HepG2 (cell line): ENCODE results near the gene HELZ. TPM values are rescaled to one million over a fixed set of nuclear protein-coding genes. Genes with fewer than 3 reads are reported as not detected.

Experiments
- ATAC-seq: fragments of 200-7000 bp; cut with Tn5 transposase; 3 replicates; pipeline ENCODE4 v1.9.1; 2020; ENCODE audit warnings: mild to moderate bottlenecking, moderate library complexity
- BruUV-seq: library from RNA; stranded (reverse); fragments of 400-500 nt; replicated peaks from 2 replicates; lab custom pipeline; 2021; lab: Mats Ljungman, UMichigan
- CTCF ChIA-PET: fragments of 300-600 bp; formaldehyde crosslinking; extraction: SDS; loops from one replicate; lab custom pipeline; 2021; ENCODE audit warnings: low total read pairs, inconsistent platforms, low intra/inter-chr PET ratio; lab: Yijun Ruan, JAX
- POLR2A ChIA-PET: fragments of 350-600 bp; sonication (Branson Sonifier 250); formaldehyde crosslinking; loops from one replicate; lab custom pipeline; 2020; ENCODE audit warnings: antibody characterized with exemption, inconsistent platforms; lab: Yijun Ruan, JAX
- DNase-seq: peaks from one replicate; pipeline ENCODE4 v3.0.0-alpha.2; 2015; ENCODE audit warnings: low spot score
- FAIRE-seq: peaks from 3 replicates; lab custom pipeline; 2011; peaks lifted over from hg19 to GRCh38; lab: Jason Lieb, UNC
- H2AFZ ChIP-seq: one replicate; pipeline ENCODE4 v1.6.1; 2011; ENCODE audit warnings: low read length, inconsistent platforms
- H3K27ac ChIP-seq: fragments of 300-600 bp; 3 replicates; pipeline ENCODE4 v1.8.0; 2011; ENCODE audit warnings: mixed run types, mild to moderate bottlenecking, mixed read lengths, low read length, inconsistent platforms; ENCODE audit not compliant: insufficient read depth; ENCODE audit errors: extremely low read length
- H3K27me3 ChIP-seq, 2 experiments: fragments of 200-600 bp in 1 of 2; 2 replicates in 1 of 2; 3 replicates in 1 of 2; pipeline versions ENCODE4 v1.6.0 to v1.8.0; 2011; ENCODE audit warnings: low read length in 2 of 2, mild to moderate bottlenecking in 2 of 2, moderate library complexity in 2 of 2, inconsistent platforms in 1 of 2; ENCODE audit not compliant: insufficient read depth in 2 of 2, control insufficient read depth in 1 of 2
- H3K36me3 ChIP-seq, 2 experiments: fragments of 200-600 bp in 1 of 2; replicated peaks in 1 of 2; 2 replicates in 1 of 2; 3 replicates in 1 of 2; pipeline versions ENCODE4 v1.5.1 to v1.8.0; 2011; ENCODE audit warnings: low read length in 2 of 2, inconsistent platforms in 1 of 2; ENCODE audit not compliant: insufficient read depth in 2 of 2, control insufficient read depth in 1 of 2
- H3K4me1 ChIP-seq: 2 replicates; pipeline ENCODE4 v1.5.1; 2012; ENCODE audit warnings: low read length, inconsistent platforms; ENCODE audit not compliant: insufficient read depth
- H3K4me2 ChIP-seq: 2 replicates; pipeline ENCODE4 v1.6.0; 2011; ENCODE audit warnings: low read depth, low read length, inconsistent platforms
- H3K4me3 ChIP-seq, 3 experiments: fragments of 200-600 bp in 1 of 3; sonication (generic), shearing (Covaris generic) in 1 of 3; replicated peaks in 1 of 3; 2 replicates each; pipeline ENCODE4 v1.5.1; 2011 to 2016; ENCODE audit warnings: low read length in 3 of 3, inconsistent platforms in 2 of 3, low read depth in 2 of 3, mild to moderate bottlenecking in 2 of 3, control low read depth in 1 of 3, mixed read lengths in 1 of 3; ENCODE audit not compliant: insufficient read depth in 1 of 3
- H3K79me2 ChIP-seq: one replicate; pipeline ENCODE4 v1.6.1; 2011; ENCODE audit warnings: low read length, inconsistent platforms; ENCODE audit not compliant: insufficient read depth
- H3K9ac ChIP-seq: 2 replicates; pipeline ENCODE4 v1.6.0; 2011; ENCODE audit warnings: mild to moderate bottlenecking, low read depth, low read length, inconsistent platforms; ENCODE audit not compliant: insufficient read depth
- H3K9me3 ChIP-seq: 2 replicates; pipeline ENCODE4 v1.5.1; 2012; ENCODE audit warnings: mild to moderate bottlenecking, low read length
- H4K20me1 ChIP-seq: 2 replicates; pipeline ENCODE4 v1.6.0; 2011; ENCODE audit warnings: inconsistent platforms, mild to moderate bottlenecking, low read length, moderate library complexity; ENCODE audit not compliant: insufficient read depth
- BRD4 ChIP-seq: sonication (generic); formaldehyde crosslinking; IDR thresholded peaks from 2 replicates; pipeline ENCODE4 v1.4.0; 2020; ENCODE audit warnings: missing genetic modification reagents
- CBX1 ChIP-seq: IDR thresholded peaks from one replicate; pipeline ENCODE4 v1.6.1; 2016; ENCODE audit warnings: antibody characterized with exemption, low read depth
- DR1 ChIP-seq: sonication (generic); formaldehyde crosslinking; IDR thresholded peaks from 2 replicates; pipeline ENCODE4 v1.8.0; 2021; ENCODE audit warnings: mild to moderate bottlenecking, missing genetic modification reagents, inconsistent platforms
- JUN ChIP-seq: sonication (generic); formaldehyde crosslinking; IDR thresholded peaks from 2 replicates; pipeline ENCODE4 v1.4.0; 2020; ENCODE audit warnings: mild to moderate bottlenecking, missing genetic modification reagents
- NFE2L1 ChIP-seq: sonication (generic); formaldehyde crosslinking; IDR thresholded peaks from 2 replicates; pipeline ENCODE4 v1.4.0; 2020; ENCODE audit warnings: missing genetic modification reagents, mild to moderate bottlenecking, borderline replicate concordance
- NR1H2 ChIP-seq: sonication (generic); formaldehyde crosslinking; IDR thresholded peaks from 2 replicates; pipeline ENCODE4 v1.8.1; 2022; ENCODE audit warnings: low read depth, missing genetic modification reagents, borderline replicate concordance
- PLRG1 ChIP-seq: fragments of 450-650 bp; conservative IDR thresholded peaks from 2 replicates; pipeline ENCODE4 v1.6.1; 2016
- POLR2AphosphoS5 ChIP-seq: IDR thresholded peaks from 2 replicates; pipeline ENCODE4 v1.6.1; 2012; ENCODE audit warnings: low read depth, low read length
- SMAD9 ChIP-seq: sonication (generic); formaldehyde crosslinking; IDR thresholded peaks from 2 replicates; pipeline ENCODE4 v1.5.1; 2020; ENCODE audit warnings: mild to moderate bottlenecking, missing genetic modification reagents
- STAT5B ChIP-seq: sonication (generic); formaldehyde crosslinking; IDR thresholded peaks from 2 replicates; pipeline ENCODE4 v1.4.0; 2020; ENCODE audit warnings: missing genetic modification reagents
- SUZ12 ChIP-seq: fragments of 150-350 bp; IDR thresholded peaks from 2 replicates; pipeline ENCODE4 v1.6.1; 2014; ENCODE audit warnings: low read depth, low read length
- U2AF1 ChIP-seq: fragments of 200-400 bp; formaldehyde crosslinking; optimal IDR thresholded peaks from 2 replicates; pipeline ENCODE3; 2017; ENCODE audit warnings: mild to moderate bottlenecking, low read depth, low read length
- YEATS2 ChIP-seq: sonication (generic); formaldehyde crosslinking; IDR thresholded peaks from 2 replicates; pipeline ENCODE4 v1.4.0; 2020; ENCODE audit warnings: missing genetic modification reagents, borderline replicate concordance
- ZBTB26 ChIP-seq: IDR thresholded peaks from 2 replicates; pipeline ENCODE4 v1.6.1; 2016; ENCODE audit warnings: missing compliant biosample characterization, missing genetic modification reagents, borderline replicate concordance
- ZBTB33 ChIP-seq: sonication (generic); formaldehyde crosslinking; IDR thresholded peaks from 2 replicates; pipeline ENCODE4 v1.4.0; 2020; ENCODE audit warnings: missing genetic modification reagents
- ZMYM3 ChIP-seq: sonication (generic); formaldehyde crosslinking; IDR thresholded peaks from 2 replicates; pipeline ENCODE4 v1.5.1; 2020; ENCODE audit warnings: mild to moderate bottlenecking, missing genetic modification reagents
- ZNF180 ChIP-seq: sonication (generic); formaldehyde crosslinking; IDR thresholded peaks from 2 replicates; pipeline ENCODE4 v1.4.0; 2020; ENCODE audit warnings: low read depth, missing genetic modification reagents, borderline replicate concordance
- ZNF20 ChIP-seq: sonication (generic); formaldehyde crosslinking; IDR thresholded peaks from 2 replicates; pipeline ENCODE4 v1.4.0; 2020; ENCODE audit warnings: mild to moderate bottlenecking, moderate library complexity, missing genetic modification reagents
- ZNF678 ChIP-seq: sonication (generic); formaldehyde crosslinking; IDR thresholded peaks from 2 replicates; pipeline ENCODE4 v1.4.0; 2020; ENCODE audit warnings: mild to moderate bottlenecking, missing genetic modification reagents
- ZNF747 ChIP-seq: sonication (generic); formaldehyde crosslinking; IDR thresholded peaks from 2 replicates; pipeline ENCODE4 v1.8.1; 2023; ENCODE audit warnings: missing genetic modification reagents, mild to moderate bottlenecking, borderline replicate concordance
- ZNF775 ChIP-seq: sonication (generic); formaldehyde crosslinking; IDR thresholded peaks from 2 replicates; pipeline ENCODE4 v1.4.0; 2020; ENCODE audit warnings: missing genetic modification reagents, mild to moderate bottlenecking, moderate library complexity, borderline replicate concordance
- WGBS: methylation state at CpG from one replicate; pipeline ENCODE4 v1.1.6; 2017; ENCODE audit warnings: low lambda C conversion rate; 5-methylcytosine and 5-hydroxymethylcytosine counted together
- in situ Hi-C: cut with HindIII; loops from 2 replicates; pipeline ENCODE4 v1.10.0; 2017; ENCODE audit warnings: low pct_unique_long_range_greater_than_20kb; ENCODE audit not compliant: extremely low pct_ligation_motif_present
- intact Hi-C: fragments of 100-400 bp; cut with micrococcal nuclease; formaldehyde crosslinking; loops from one replicate; pipeline ENCODE4 v1.10.0; 2022; ENCODE audit not compliant: unreplicated experiment
- polyA plus RNA-seq, 8 experiments: library from polyadenylated mRNA; depleted of rRNA in 3 of 8; stranded (reverse) in 7 of 8; unstranded in 1 of 8; fragments of >200 nt; fragmentation: Illumina TruSeq in 4 of 8; extraction: Trizol in 4 of 8; gene quantifications; 2 replicates each; pipeline versions ENCODE4 v1.2.1 to v1.2.3, GENCODE V29; 2011 to 2016; ENCODE audit warnings: low read depth in 4 of 8, missing spikeins in 1 of 8, mixed read lengths in 1 of 8; ENCODE audit not compliant: insufficient read depth in 1 of 8
- total RNA-seq, 5 experiments: library from RNA; depleted of rRNA; stranded (reverse); fragments of >200 nt; fragmentation: Illumina TruSeq; extraction: Trizol; gene quantifications; 2 replicates each; pipeline ENCODE4 v1.2.3, GENCODE V29; 2016; ENCODE audit warnings: low read depth in 1 of 5

Gene HELZ
- total and polyA plus RNA-seq, 2 of the 13 experiments (the other 11 are each of a cell fraction or from before 2014, with no cell fraction given) = 35.3 to 52.4 TPM

GRCh38 chr17:67054011-67054591 is 190.9 kb downstream of the HELZ start (continued):
- no peak for TF ChIP-seq NFE2L1
- TF ChIP-seq PLRG1 = no peak
- no peak for TF ChIP-seq SMAD9 (CRISPR knock-in tag)
- TF ChIP-seq, all 625 proteins: peak for 0

GRCh38 chr17:67053438-67054000 is 191.5 kb downstream of the HELZ start:
- Histone ChIP-seq H3K9ac (no peak overlapping the region), H3K4me2 (no peak overlapping the region), H3K4me1 (no peaks in the 10 kb centered on the region), H3K36me3 (no peaks in the 10 kb centered on the region), H2AFZ (no peak overlapping the region), H3K9me3 (peaks cover 12% of the 10 kb centered on the region), H3K27me3 (peaks cover 5 to 33% of the 10 kb centered on the region in 2 experiments; a peak in 3 of 5 replicates), H3K27ac (no peak overlapping the region), H3K4me3 (no peak overlapping the region), H4K20me1 (no peaks in the 10 kb centered on the region), H3K79me2 (no peaks in the 10 kb centered on the region)
- in situ Hi-C loops (no loop called here), intact Hi-C loops (no loop called here)
- ChIA-PET CTCF (no interaction called here), POLR2A (no interaction called here)
- TF ChIP-seq ZNF747 (CRISPR knock-in tag) (no peak), CBX1 (no peak), DR1 (CRISPR knock-in tag) (no peak), ZNF180 (CRISPR knock-in tag) (no peak), POLR2AphosphoS5 (no peak), ZBTB33 (CRISPR knock-in tag) (no peak), SUZ12 (no peak), ZNF20 (CRISPR knock-in tag) (no peak), STAT5B (CRISPR knock-in tag) (no peak), BRD4 (no peak), ZBTB26 (no peak), U2AF1 (no peak), YEATS2 (CRISPR knock-in tag) (no peak), NR1H2 (CRISPR knock-in tag) (no peak), ZNF775 (no peak), ZNF678 (CRISPR knock-in tag) (no peak), ZMYM3 (CRISPR knock-in tag) (no peak), JUN (CRISPR knock-in tag) (no peak)
- DNase-seq (no peak), FAIRE-seq (no peak), ATAC-seq (peak; percentile 9; the same call in 2 of the 3 replicates)
- no TSS peak for BruUV-seq
- 68% methylated on average over 5 of the region's 9 CpGs for whole genome bisulfite sequencing
